Mesothelial cell of epicardium (in vitro differentiated cells): ENCODE results near the gene SH3GLB1. TPM values are rescaled to one million over a fixed set of nuclear protein-coding genes. Genes with fewer than 3 reads are reported as not detected.

Source experiments
- DNase-seq, 2 experiments: peaks; one replicate each; pipeline ENCODE4 v3.0.0; 2021; ENCODE audit warnings: low spot score in 2 of 2; ENCODE audit not compliant: unreplicated experiment in 2 of 2
- H3K27ac Mint-ChIP-seq: 2 replicates; pipeline ENCODE4 v1.8.0; 2021; ENCODE audit warnings: mixed read lengths
- H3K27me3 Mint-ChIP-seq: 2 replicates; pipeline ENCODE4 v1.8.0; 2021; ENCODE audit warnings: low read depth, mixed read lengths
- H3K36me3 Mint-ChIP-seq: 2 replicates; pipeline ENCODE4 v1.8.0; 2021; ENCODE audit warnings: mixed read lengths
- H3K4me1 Mint-ChIP-seq: 2 replicates; pipeline ENCODE4 v1.8.0; 2021; ENCODE audit warnings: mixed read lengths
- H3K4me3 Mint-ChIP-seq: 2 replicates; pipeline ENCODE4 v1.8.0; 2021; ENCODE audit warnings: mild to moderate bottlenecking, moderate library complexity, mixed read lengths
- H3K9me3 Mint-ChIP-seq: 2 replicates; pipeline ENCODE4 v1.8.0; 2021; ENCODE audit warnings: mixed read lengths
- CTCF ChIP-seq: fragments of 200-600 bp; sonication (generic); IDR thresholded peaks from one replicate; pipeline ENCODE4 v1.5.0; 2021; ENCODE audit warnings: antibody characterized with exemption; ENCODE audit not compliant: unreplicated experiment
- total RNA-seq: library from RNA; stranded (reverse); gene quantifications from 3 replicates; pipeline ENCODE4 v1.2.1, GENCODE V29; 2021

Gene SH3GLB1
- total RNA-seq, 1 donor from 2014 or later: 59.4 TPM

DNA sequence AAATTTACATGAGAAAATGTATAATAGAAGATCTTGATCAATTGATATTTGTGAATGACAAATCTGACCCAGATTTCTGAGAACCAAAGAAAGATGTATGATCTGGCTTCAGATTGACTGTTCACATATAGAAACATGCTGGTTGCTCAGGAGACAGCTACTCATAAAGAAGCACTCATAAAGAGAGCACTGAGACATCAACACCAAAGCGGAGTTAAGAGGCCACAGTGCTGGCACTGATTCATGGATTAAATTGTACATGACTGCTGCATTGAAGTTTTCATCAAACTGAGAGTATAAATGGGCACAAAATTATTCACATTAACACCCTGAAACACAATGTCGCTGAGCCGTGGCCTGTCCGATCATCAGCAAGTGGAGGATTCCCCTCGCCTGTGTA is 46.2 kb downstream of the SH3GLB1 start:
- H3K27me3 Mint-ChIP-seq: peaks cover 20% of the 10 kb centered on the region
- no peak for DNase-seq
- peaks cover 14% of the 10 kb centered on the region for H3K4me1 Mint-ChIP-seq
- no peak overlapping the region for H3K4me3 Mint-ChIP-seq
- no peaks in the 10 kb centered on the region for H3K9me3 Mint-ChIP-seq
- no peak overlapping the region for H3K27ac Mint-ChIP-seq
- peaks cover under 1% of the 10 kb centered on the region for H3K36me3 Mint-ChIP-seq
- no peak for TF ChIP-seq CTCF

GRCh38 chr1:86751923-86752322 is 47.5 kb downstream of the SH3GLB1 start:
- Mint-ChIP-seq H3K4me3 (no peak overlapping the region), H3K36me3 (no peaks in the 10 kb centered on the region), H3K9me3 (no peaks in the 10 kb centered on the region), H3K27ac (no peak overlapping the region), H3K4me1 (peaks cover 19% of the 10 kb centered on the region), H3K27me3 (peaks cover 21% of the 10 kb centered on the region)
- no peak for TF ChIP-seq CTCF
- no peak for DNase-seq

DNA sequence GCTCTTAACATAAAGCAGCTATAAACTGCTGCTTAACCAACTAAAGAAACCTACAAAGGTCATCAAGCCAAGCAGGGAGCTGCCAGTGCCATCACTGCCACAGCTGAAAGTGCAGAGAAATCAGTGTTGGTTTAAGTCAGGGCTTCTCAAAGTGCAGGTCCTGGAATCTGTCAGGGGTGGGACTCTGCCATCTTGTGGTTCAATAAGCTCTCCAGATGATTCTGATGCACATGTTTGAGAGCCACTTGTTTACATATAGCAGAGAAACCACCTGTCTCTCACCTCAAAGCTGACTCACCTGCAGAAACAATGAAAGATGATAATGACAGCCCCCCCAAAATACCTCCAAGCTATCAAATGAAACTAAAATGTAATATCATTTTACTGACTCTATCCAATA is 49.3 kb downstream of the SH3GLB1 start:
- Mint-ChIP-seq H3K36me3 (no peaks in the 10 kb centered on the region), H3K27me3 (peaks cover 21% of the 10 kb centered on the region), H3K27ac (no peak overlapping the region), H3K4me1 (peaks cover 10% of the 10 kb centered on the region), H3K9me3 (no peaks in the 10 kb centered on the region), H3K4me3 (no peak overlapping the region)
- no peak for TF ChIP-seq CTCF
- DNase-seq: no peak

DNA sequence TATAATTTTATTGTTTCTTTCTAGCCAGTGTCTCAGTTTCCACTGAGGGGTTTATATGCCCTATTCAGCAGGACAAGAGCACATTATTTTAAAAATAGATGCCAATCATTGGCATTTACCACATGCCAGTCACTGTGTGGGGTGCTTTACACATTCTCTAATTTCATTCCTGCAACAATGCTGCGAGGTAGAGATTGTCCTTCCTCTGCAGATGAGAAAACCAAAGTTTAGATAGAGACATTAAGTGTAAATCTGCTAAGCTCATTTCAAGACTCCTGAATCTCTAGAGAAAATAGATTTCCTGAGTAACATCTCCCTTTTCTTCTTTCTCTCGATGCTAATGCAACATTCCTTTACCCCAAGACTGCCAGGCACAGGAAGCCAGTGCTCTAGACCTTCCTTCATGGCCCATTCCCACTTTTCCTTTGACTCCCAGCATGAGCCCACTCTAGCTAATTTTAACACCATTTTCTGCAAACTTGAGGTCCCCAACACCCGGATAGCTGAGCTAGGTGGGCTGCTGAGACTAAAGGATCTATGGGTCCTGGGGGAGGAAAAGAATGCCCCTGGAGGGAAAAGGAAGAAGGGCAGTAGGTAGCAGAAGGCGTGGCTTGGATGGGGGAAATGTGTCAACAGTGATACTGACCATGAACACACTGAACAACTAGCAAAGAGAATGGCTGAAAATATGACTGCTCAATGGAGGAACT is 50.0 kb downstream of the SH3GLB1 start:
- peaks cover 23% of the 10 kb centered on the region for H3K27me3 Mint-ChIP-seq
- no peak for TF ChIP-seq CTCF
- H3K36me3 Mint-ChIP-seq: no peaks in the 10 kb centered on the region
- H3K9me3 Mint-ChIP-seq: no peaks in the 10 kb centered on the region
- no peak overlapping the region for H3K4me3 Mint-ChIP-seq
- DNase-seq: no peak
- H3K27ac Mint-ChIP-seq: no peak overlapping the region
- peaks cover 5% of the 10 kb centered on the region for H3K4me1 Mint-ChIP-seq

GRCh38 chr1:86756062-86756406 is 51.7 kb downstream of the SH3GLB1 start:
- Mint-ChIP-seq H3K4me3 (no peak overlapping the region), H3K27me3 (peaks cover 27% of the 10 kb centered on the region), H3K9me3 (peaks cover 4% of the 10 kb centered on the region), H3K27ac (no peak overlapping the region), H3K36me3 (no peaks in the 10 kb centered on the region), H3K4me1 (peaks cover 5% of the 10 kb centered on the region)
- no peak for TF ChIP-seq CTCF
- DNase-seq: no peak
